IMR-90 (cell line): Measurements from ENCODE around the gene CD55. TPM values are rescaled to one million over a fixed set of nuclear protein-coding genes. Genes with fewer than 3 reads are reported as not detected.

Source experiments
- ATAC-seq: fragments of 200-7000 bp; cut with Tn5 transposase; 2 replicates; pipeline ENCODE4 v1.9.1; 2020; ENCODE audit warnings: low read depth, mild to moderate bottlenecking, moderate library complexity
- BruUV-seq: library from RNA; stranded (reverse); fragments of 400-500 nt; replicated peaks from 2 replicates; lab custom pipeline; 2021; lab: Mats Ljungman, UMichigan
- CTCF ChIA-PET: fragments of 300-600 bp; formaldehyde crosslinking; extraction: SDS; loops from one replicate; lab custom pipeline; 2021; ENCODE audit warnings: antibody characterized with exemption; lab: Yijun Ruan, JAX
- POLR2A ChIA-PET: fragments of 300-600 bp; sonication (Branson Sonifier 250); formaldehyde crosslinking; loops from one replicate; lab custom pipeline; 2022; ENCODE audit warnings: antibody characterized with exemption; ENCODE audit not compliant: unreplicated experiment; lab: Charles Lee
- DNase-seq: peaks from one replicate; pipeline ENCODE4 v3.0.0; 2013
- H2AFZ ChIP-seq: replicated peaks from 2 replicates; pipeline ENCODE3; 2013; ENCODE audit warnings: low read length, mild to moderate bottlenecking; ENCODE audit not compliant: poor library complexity
- H2AK5ac ChIP-seq: 2 replicates; pipeline ENCODE4 v1.6.1; 2013; ENCODE audit warnings: low read depth, low read length, inconsistent platforms
- H2AK9ac ChIP-seq: replicated peaks from 2 replicates; pipeline ENCODE3; 2013; ENCODE audit warnings: mild to moderate bottlenecking, low read depth, low read length, moderate library complexity; ENCODE audit not compliant: poor library complexity
- H2BK120ac ChIP-seq: 2 replicates; pipeline ENCODE4 v1.6.1; 2013; ENCODE audit warnings: low read depth, low read length, inconsistent platforms
- H2BK15ac ChIP-seq: 3 replicates; pipeline ENCODE4 v1.6.1; 2013; ENCODE audit warnings: low read depth, low read length, inconsistent platforms
- H2BK20ac ChIP-seq: 2 replicates; pipeline ENCODE4 v1.6.1; 2013; ENCODE audit warnings: low read depth, mild to moderate bottlenecking, inconsistent platforms, low read length, moderate library complexity
- H2BK5ac ChIP-seq: 2 replicates; pipeline ENCODE4 v1.6.1; 2013; ENCODE audit warnings: mild to moderate bottlenecking, low read depth, low read length, inconsistent platforms; ENCODE audit not compliant: poor library complexity, severe bottlenecking
- H3K14ac ChIP-seq: replicated peaks from 2 replicates; pipeline ENCODE4 v1.6.1; 2013; ENCODE audit warnings: low read depth, low read length, inconsistent platforms
- H3K18ac ChIP-seq: 2 replicates; pipeline ENCODE4 v1.6.1; 2013; ENCODE audit warnings: low read depth, low read length, control low read depth
- H3K23ac ChIP-seq: 2 replicates; pipeline ENCODE4 v1.6.1; 2013; ENCODE audit warnings: low read depth, low read length, inconsistent platforms
- H3K27ac ChIP-seq: 2 replicates; pipeline ENCODE4 v1.5.1; 2013; ENCODE audit warnings: mild to moderate bottlenecking, control low read depth, low read length; ENCODE audit not compliant: insufficient read depth
- H3K27me3 ChIP-seq: 2 replicates; pipeline ENCODE4 v1.6.1; 2013; ENCODE audit warnings: low read length; ENCODE audit not compliant: control insufficient read depth, insufficient read depth
- H3K36me3 ChIP-seq: 2 replicates; pipeline ENCODE4 v1.6.1; 2013; ENCODE audit warnings: low read length, mixed read lengths; ENCODE audit not compliant: control insufficient read depth, insufficient read depth
- H3K4ac ChIP-seq: 2 replicates; pipeline ENCODE4 v1.6.1; 2013; ENCODE audit warnings: low read depth, low read length, inconsistent platforms
- H3K4me1 ChIP-seq: 2 replicates; pipeline ENCODE4 v1.6.1; 2013; ENCODE audit warnings: low read length, mixed read lengths; ENCODE audit not compliant: control insufficient read depth, insufficient read depth
- H3K4me2 ChIP-seq: 2 replicates; pipeline ENCODE4 v1.6.1; 2013; ENCODE audit warnings: low read depth, mild to moderate bottlenecking, control low read depth, low read length, moderate library complexity
- H3K4me3 ChIP-seq: 2 replicates; pipeline ENCODE4 v1.5.1; 2013; ENCODE audit warnings: low read depth, mild to moderate bottlenecking, control low read depth, low read length, moderate library complexity; ENCODE audit not compliant: insufficient read depth
- H3K56ac ChIP-seq: 2 replicates; pipeline ENCODE4 v1.6.1; 2013; ENCODE audit warnings: low read length, inconsistent platforms; ENCODE audit not compliant: insufficient read depth; ENCODE audit errors: extremely low read depth
- H3K79me1 ChIP-seq, 2 experiments: 2 replicates each; pipeline ENCODE4 v1.6.1; 2013; ENCODE audit warnings: low read length in 2 of 2, inconsistent platforms in 1 of 2, low read depth in 1 of 2
- H3K9ac ChIP-seq: 2 replicates; pipeline ENCODE4 v1.6.1; 2013; ENCODE audit warnings: low read depth, low read length, control low read depth
- H3K9me1 ChIP-seq: 2 replicates; pipeline ENCODE4 v1.6.1; 2013; ENCODE audit warnings: low read length, inconsistent platforms; ENCODE audit not compliant: insufficient read depth
- H3K9me3 ChIP-seq: 2 replicates; pipeline ENCODE4 v1.6.1; 2013; ENCODE audit warnings: low read length; ENCODE audit not compliant: control insufficient read depth, insufficient read depth
- H4K20me1 ChIP-seq: 2 replicates; pipeline ENCODE4 v1.6.1; 2013; ENCODE audit warnings: low read length, inconsistent platforms; ENCODE audit not compliant: insufficient read depth
- H4K5ac ChIP-seq: 2 replicates; pipeline ENCODE4 v1.6.1; 2013; ENCODE audit warnings: mild to moderate bottlenecking, low read depth, low read length, control low read depth
- H4K8ac ChIP-seq, 2 experiments: 2 replicates each; pipeline ENCODE4 v1.6.1; 2013; ENCODE audit warnings: low read depth in 2 of 2, low read length in 2 of 2, control low read depth in 1 of 2, inconsistent platforms in 1 of 2
- H4K91ac ChIP-seq: 2 replicates; pipeline ENCODE4 v1.6.1; 2013; ENCODE audit warnings: low read depth, low read length, inconsistent platforms; ENCODE audit not compliant: insufficient read depth
- BHLHE40 ChIP-seq: fragments of 150-350 bp; IDR thresholded peaks from 2 replicates; pipeline ENCODE4 v1.6.1; 2016; ENCODE audit warnings: mild to moderate bottlenecking, low read depth, low read length
- CEBPB ChIP-seq: IDR thresholded peaks from 2 replicates; pipeline ENCODE4 v1.6.1; 2012; ENCODE audit warnings: low read depth, low read length, improper control_type of control experiment
- CHD1 ChIP-seq: IDR thresholded peaks from 2 replicates; pipeline ENCODE4 v1.6.1; 2012; ENCODE audit warnings: low read depth, low read length, improper control_type of control experiment
- MAFK ChIP-seq: IDR thresholded peaks from 2 replicates; pipeline ENCODE4 v1.6.1; 2012; ENCODE audit warnings: low read depth, low read length, improper control_type of control experiment
- NFE2L2 ChIP-seq: fragments of 150-350 bp; IDR thresholded peaks from 2 replicates; pipeline ENCODE4 v1.6.1; 2016; ENCODE audit warnings: low read depth, mild to moderate bottlenecking, low read length
- POLR2A ChIP-seq: IDR thresholded peaks from 2 replicates; pipeline ENCODE4 v1.6.1; 2012; ENCODE audit warnings: mild to moderate bottlenecking, low read depth, low read length
- RFX5 ChIP-seq: IDR thresholded peaks from 2 replicates; pipeline ENCODE4 v1.8.0; 2012; ENCODE audit warnings: low read depth, mild to moderate bottlenecking, low read length, moderate library complexity
- SMC3 ChIP-seq: fragments of 150-350 bp; IDR thresholded peaks from 2 replicates; pipeline ENCODE4 v1.6.1; 2016; ENCODE audit warnings: low read depth, mild to moderate bottlenecking, antibody characterized with exemption, low read length, moderate library complexity
- USF2 ChIP-seq: fragments of 150-350 bp; IDR thresholded peaks from 2 replicates; pipeline ENCODE4 v1.6.1; 2017; ENCODE audit warnings: mild to moderate bottlenecking, antibody characterized with exemption, low read length, low read depth
- WGBS, 2 experiments: methylation state at CpG; one replicate each; pipeline versions ENCODE4 v1.1.5 to v1.1.7; 2013; ENCODE audit warnings: missing lambda C conversion rate in 2 of 2; ENCODE audit not compliant: insufficient read length in 1 of 2; ENCODE audit errors: extremely low coverage in 2 of 2; 5-methylcytosine and 5-hydroxymethylcytosine counted together
- dilution Hi-C: fragments of 300-500 bp; cut with HindIII; formaldehyde crosslinking; loops from one replicate; pipeline ENCODE4 v1.14.3; 2018; ENCODE audit warnings: low sequenced_read_pairs; ENCODE audit not compliant: unreplicated experiment
- in situ Hi-C: fragments of 300-500 bp; cut with MboI; formaldehyde crosslinking; loops from 3 replicates; pipeline ENCODE4 v1.14.3; 2019; ENCODE audit warnings: low sequenced_read_pairs, inconsistent platforms, mixed read lengths
- intact Hi-C: fragments of 100-400 bp; cut with micrococcal nuclease; formaldehyde crosslinking; loops from 2 replicates; pipeline ENCODE4 v1.10.0; 2022
- polyA plus RNA-seq, 3 experiments: library from polyadenylated mRNA; depleted of rRNA; stranded (reverse); fragments of >200 nt; gene quantifications; 2 replicates each; pipeline ENCODE4 v1.2.3, GENCODE V29; 2012; ENCODE audit warnings: low replicate concordance in 1 of 3
- total RNA-seq: library from RNA; depleted of rRNA; stranded (reverse); fragments of >200 nt; gene quantifications from 2 replicates; pipeline ENCODE4 v1.2.3, GENCODE V29; 2012
- TF ChIP-seq, protein P1 (sequence below): conservative IDR thresholded peaks from 2 replicates; pipeline ENCODE4 v1.5.1; 2012; ENCODE audit warnings: mild to moderate bottlenecking, low read depth, low read length, improper control_type of control experiment

Gene CD55
- total and polyA plus RNA-seq, 2 of the 4 experiments (the other 2 are of a cell fraction) = 6.6 to 11.5 TPM

DNA sequence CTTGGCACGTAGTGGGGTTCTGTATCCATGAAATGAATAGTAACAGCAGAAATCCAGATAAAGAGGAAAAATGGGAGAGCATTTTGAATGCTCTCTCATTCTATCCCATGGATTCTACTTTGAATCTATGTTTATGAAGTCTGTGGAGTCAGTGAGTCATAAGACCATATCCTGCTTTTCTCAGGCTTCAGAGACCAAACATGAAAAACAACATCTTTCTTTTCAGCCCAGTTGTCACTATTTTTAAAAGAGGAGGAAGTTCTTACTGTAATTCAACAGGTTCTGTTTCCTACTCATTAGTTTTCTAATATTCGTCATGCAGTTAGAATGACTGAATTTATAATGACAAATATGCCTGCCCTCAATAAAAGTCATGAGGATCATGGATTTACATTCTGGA, 39.4 kb upstream of the CD55 start:
- Histone ChIP-seq H3K27ac (no peak overlapping the region), H3K79me1 (no peaks in the 10 kb centered on the region), H4K20me1 (no peaks in the 10 kb centered on the region), H3K9me3 (no peaks in the 10 kb centered on the region), H2AK5ac (peak overlapping the region; percentile 77; the same call in 1 of the 2 replicates), H4K91ac (peak overlapping the region; percentile 58; the same call in 1 of the 2 replicates), H4K5ac (no peak overlapping the region), H3K9me1 (peaks cover 10% of the 10 kb centered on the region; the same call in 1 of the 2 replicates), H3K27me3 (no peaks in the 10 kb centered on the region), H3K14ac (peak overlapping the region; percentile 61; the same call in 1 of the 2 replicates), H3K23ac (peak overlapping the region; percentile 71; the same call in 1 of the 2 replicates), H3K56ac (no peak overlapping the region), H2BK20ac (peak overlapping the region; percentile 85; the same call in 1 of the 2 replicates), H4K8ac (peak overlapping the region in 1 of 2 experiments; percentile 64; a peak in 1 of 4 replicates), H3K4me3 (no peak overlapping the region), H2BK120ac (peak overlapping the region; percentile 80), H2AFZ (no peak overlapping the region), H3K9ac (no peak overlapping the region), H2BK5ac (no peak overlapping the region), H3K36me3 (no peaks in the 10 kb centered on the region), H3K4me2 (0 out of 2 replicates have a peak overlapping the region, but pooled peaks have one; percentile 12), H3K18ac (0 out of 2 replicates have a peak overlapping the region, but pooled peaks have one; percentile 47), H2AK9ac (no peak overlapping the region), H2BK15ac (peak overlapping the region; percentile 92; the same call in 1 of the 3 replicates), H3K4me1 (peaks cover 8% of the 10 kb centered on the region), H3K4ac (peak overlapping the region; percentile 62; the same call in 1 of the 2 replicates)
- POLR2A ChIA-PET = no interaction called here
- ATAC-seq = peak; percentile 62; the same call in 1 of the 2 replicates
- in situ Hi-C loops = no loop called here
- intact Hi-C loops = no loop called here
- BruUV-seq = no TSS peak
- no CpG with 5 or more reads among the region's 2 CpGs for WGBS, 2 experiments
- dilution Hi-C loops = no loop called here
- DNase-seq = peak; percentile 53
- TF ChIP-seq MAFK (no peak), BHLHE40 (no peak), POLR2A (no peak), CHD1 (no peak), SMC3 (no peak), CEBPB (no peak), RFX5 (no peak), USF2 (no peak), NFE2L2 (no peak)
- TF ChIP-seq, protein P1, sequence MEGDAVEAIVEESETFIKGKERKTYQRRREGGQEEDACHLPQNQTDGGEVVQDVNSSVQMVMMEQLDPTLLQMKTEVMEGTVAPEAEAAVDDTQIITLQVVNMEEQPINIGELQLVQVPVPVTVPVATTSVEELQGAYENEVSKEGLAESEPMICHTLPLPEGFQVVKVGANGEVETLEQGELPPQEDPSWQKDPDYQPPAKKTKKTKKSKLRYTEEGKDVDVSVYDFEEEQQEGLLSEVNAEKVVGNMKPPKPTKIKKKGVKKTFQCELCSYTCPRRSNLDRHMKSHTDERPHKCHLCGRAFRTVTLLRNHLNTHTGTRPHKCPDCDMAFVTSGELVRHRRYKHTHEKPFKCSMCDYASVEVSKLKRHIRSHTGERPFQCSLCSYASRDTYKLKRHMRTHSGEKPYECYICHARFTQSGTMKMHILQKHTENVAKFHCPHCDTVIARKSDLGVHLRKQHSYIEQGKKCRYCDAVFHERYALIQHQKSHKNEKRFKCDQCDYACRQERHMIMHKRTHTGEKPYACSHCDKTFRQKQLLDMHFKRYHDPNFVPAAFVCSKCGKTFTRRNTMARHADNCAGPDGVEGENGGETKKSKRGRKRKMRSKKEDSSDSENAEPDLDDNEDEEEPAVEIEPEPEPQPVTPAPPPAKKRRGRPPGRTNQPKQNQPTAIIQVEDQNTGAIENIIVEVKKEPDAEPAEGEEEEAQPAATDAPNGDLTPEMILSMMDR = no peak
- CTCF ChIA-PET = no interaction called here
